Effector CD4-positive, alpha-beta T cell (primary cell): Measurements from ENCODE around the gene A3GALT2.
"Not testable (repeated sequence)": the region's sequence is repeated elsewhere in the genome, so short reads cannot be mapped to it uniquely, and the experiment has no call there.

Source experiments
- DNase-seq: peaks from one replicate; pipeline ENCODE4 v3.0.0-alpha.2; 2020

Gene A3GALT2

DNA sequence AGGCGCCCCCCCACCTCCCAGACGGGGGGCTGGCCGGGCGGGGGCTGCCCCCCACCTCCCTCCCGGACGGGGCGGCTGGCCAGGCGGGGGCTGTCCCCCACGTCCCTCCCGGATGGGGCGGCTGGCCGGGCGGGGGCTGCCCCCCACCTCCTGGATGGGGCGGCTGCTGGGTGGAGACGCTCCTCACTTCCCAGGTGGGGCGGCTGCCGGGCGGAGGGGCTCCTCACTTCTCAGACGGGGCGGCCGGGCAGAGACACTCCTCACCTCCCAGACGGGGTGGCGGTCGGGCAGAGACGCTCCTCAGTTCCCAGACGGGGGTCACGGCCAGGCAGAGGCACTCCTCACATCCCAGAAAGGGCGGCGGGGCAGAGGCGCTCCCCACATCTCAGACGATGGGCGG lies 11.5 kb downstream of the A3GALT2 start:
- not testable (repeated sequence) for DNase-seq

DNA sequence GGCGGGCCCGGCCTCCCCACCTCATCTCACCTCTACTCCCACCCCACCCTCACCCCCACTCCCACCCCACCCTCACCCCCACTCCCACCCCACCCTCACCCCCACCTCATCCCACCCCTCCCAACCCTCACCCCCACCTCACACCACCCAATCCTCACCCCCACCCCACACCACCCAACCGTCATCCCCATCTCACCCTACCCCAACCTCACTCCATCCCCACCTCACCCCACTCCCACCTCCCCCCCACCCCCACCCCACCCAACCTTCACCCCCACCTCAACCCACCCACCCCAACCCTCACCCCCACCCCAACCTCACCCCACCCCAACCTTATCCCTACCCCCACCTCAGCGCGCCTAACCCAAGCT lies 13.4 kb downstream of the A3GALT2 start:
- no peak for DNase-seq

GRCh38 chr1:33306653-33307493 lies 14.0 kb downstream of the A3GALT2 start:
- no peak for DNase-seq

DNA sequence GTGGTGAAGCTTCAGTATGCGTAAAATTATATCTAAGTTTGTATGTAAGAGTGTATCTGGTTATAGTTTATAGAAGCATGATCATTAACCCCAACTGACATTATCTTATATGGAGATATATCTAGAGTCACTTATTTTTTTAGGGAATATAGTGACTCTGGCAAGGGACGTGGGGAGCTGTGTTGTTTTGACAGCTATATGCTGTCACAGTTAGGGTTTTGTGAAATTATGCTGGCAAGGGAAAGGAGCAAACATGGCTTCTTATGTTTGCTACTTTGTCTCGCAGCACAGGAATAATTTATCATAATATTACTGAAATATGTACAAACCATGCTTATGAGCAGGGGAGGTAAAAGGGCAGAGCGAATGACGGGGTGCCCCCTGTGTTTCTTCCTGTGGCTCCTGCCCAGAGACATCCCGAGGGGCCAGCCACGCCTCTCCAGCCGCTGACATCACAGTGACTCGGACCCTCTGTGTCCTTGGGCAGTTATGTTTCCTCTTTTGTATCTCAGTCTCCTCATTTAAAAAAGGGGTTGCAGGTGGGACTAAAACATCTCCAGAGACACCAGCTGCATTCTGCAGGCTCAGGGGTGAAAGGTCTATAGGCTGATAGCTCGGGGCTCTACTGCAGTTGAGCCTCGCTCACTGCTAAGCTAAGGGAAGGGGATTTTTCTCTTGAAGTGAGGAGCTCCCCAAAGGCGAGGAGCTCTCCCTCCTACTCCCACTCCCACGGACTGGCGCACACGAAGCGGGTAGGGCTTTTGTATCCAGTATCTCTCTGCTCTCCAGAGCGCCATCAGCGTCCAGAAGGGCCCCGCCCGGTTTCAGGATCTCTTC lies 14.9 kb downstream of the A3GALT2 start:
- DNase-seq = no peak

DNA sequence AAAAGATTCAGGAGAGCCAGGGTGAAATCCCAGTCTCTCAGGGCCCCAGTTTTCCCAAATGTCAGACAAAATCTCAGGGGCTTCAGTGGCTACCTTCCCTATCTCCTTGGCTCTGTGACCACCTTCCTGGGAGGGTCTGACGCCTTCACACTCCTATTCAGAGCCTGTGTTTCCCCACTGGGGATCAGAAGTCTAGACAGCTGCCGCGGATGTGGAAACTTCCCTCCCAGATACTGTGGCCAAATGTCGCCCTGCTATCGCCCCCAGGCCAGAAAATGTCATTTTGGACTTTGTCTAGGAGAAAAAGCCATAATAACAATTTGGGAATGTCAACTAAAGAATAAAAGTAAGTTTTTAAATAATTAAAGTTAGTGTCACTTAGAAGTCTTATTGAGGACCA lies 15.9 kb downstream of the A3GALT2 start:
- no peak for DNase-seq

GRCh38 chr1:33302325-33302724 lies 18.6 kb downstream of the A3GALT2 start:
- DNase-seq = no peak

GRCh38 chr1:33301273-33301984 lies 19.5 kb downstream of the A3GALT2 start:
- DNase-seq = no peak

DNA sequence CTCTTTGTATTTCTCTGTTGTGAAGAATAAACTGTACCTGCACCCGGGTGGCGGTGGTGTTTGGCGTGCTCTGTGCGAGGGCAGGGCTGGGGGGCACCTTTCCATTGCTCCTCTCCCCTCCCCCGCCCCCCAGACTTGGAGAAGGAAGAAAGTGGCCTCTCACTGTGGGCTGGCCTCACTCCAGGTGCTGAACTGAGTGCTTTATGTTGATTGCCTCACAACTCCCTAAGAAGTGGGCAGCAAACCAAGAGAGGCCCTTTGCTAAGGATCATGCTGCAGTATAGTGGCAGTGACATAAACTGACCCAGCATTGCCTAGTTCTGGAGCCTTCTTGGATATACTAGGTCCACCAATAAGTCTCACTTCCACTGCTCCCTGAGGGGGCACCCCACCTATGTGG lies 20.2 kb downstream of the A3GALT2 start:
- DNase-seq = no peak

DNA sequence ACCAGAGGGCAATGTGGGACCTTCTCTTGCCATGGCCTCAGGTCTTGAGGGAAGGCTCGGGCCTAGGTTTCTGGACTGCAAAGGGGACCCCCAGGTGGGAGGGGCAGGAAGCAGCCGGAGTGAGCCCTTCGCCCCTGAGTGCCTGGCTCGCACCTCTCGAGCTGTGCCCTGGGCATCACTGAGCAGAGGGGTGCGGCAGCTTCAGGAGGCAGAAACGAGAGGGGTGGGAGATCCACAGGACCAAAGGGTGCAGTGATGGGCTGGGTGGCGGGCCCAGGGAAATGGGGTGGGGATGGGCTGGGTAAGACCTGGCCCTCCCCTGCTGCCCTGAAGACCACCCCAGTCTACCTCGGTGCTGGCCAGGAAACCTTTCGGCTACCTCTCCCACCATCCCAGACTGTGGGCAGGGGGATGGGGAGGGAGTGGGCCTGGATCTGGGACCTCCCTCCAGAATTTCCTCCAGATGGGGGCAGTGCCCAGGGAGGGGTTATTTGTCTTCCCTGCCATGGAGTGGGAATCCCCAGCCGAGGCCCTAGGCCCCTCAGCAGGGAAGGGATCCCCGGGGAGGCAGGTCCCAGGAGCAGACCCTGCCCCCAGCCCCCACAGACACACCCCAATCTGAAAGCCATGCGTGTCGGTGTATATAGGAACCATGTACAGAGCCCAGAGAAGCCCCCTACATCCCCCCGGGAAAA lies 21.3 kb downstream of the A3GALT2 start:
- DNase-seq = no peak

DNA sequence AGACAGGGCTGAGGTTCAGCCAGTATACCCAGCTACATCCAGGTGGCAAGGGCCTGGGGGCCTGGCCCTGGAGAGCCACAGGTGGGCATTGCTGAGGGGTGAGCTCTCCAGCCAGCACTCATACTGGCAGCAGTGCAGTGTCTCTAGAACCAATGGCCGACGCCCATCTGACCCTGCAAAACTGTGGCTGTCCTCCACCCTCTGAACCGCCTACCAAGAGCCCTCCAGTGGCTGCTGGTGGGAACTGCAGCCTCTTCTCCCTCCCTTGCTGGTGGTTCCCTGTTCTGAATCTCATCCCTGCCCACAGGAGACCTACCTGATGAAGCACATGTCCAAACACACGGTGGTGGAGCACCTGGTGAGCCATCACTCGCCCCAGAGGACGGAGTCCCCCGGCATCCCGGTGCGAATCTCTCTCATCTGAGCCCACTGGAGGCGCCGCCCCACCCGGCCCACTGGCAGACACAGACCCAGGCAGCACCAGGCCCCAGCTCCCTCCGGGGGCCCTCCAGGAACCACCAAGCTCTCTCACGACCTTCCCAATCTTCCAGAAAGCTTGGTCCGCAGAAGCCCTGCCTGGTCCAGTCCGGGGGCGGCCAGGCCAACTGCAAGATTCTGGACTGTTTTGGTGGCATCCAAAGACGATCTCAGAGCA lies 22.1 kb downstream of the A3GALT2 start:
- peak; percentile 29 for DNase-seq

DNA sequence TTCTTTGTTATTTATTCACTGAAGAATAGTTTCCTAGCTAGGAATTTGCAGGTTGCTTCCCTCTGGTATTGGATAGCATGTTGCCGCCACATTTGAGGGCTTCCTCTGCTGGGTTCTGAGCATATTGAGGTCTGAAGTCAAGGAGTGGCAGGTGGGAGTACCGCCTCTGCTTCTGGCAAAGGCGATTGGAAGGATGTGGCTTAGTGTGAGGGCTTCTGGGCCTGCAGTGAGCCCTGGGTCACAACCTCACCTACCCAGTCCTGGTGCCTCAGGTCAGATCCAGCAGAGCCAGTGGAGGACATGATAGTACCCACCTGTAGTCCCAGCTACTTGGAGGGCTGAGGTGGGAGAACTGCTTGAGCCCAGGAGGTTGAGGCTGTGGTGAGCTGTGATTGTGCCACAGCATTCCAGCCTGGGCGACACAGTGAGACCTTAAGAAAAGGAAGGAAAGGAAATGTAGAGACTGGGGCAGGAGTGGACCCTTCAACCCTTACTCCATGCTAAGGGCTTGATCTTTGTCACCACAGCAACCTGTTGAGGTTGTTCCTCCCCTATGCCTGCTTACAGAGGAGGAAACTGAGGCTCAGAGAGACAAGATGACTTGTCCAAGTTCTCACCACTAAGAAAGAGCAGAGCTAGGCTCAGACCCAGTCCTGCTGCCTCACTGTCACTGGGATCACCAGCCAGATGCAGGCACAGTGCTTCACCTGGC lies 22.8 kb downstream of the A3GALT2 start:
- no peak for DNase-seq

DNA sequence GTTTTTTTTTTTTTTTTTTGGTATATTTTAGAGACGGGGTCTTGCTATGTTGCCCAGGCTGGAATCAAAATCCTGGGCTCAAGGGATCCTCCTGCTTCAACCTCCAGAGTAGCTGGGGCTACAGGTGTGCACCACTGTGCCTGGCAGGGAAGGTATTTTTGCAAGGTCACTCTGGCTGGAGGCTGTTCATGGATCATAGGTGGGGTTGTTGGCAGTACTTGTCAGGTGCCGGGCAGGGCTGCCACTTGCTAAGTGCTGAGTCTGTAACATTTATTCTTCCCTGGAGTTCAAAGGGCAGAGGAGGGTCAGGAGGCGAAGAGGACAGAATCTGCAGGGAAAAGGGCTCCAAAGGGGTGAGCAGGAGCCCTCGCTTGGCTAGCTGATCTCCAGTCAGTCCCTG lies 24.1 kb downstream of the A3GALT2 start:
- DNase-seq = no peak

DNA sequence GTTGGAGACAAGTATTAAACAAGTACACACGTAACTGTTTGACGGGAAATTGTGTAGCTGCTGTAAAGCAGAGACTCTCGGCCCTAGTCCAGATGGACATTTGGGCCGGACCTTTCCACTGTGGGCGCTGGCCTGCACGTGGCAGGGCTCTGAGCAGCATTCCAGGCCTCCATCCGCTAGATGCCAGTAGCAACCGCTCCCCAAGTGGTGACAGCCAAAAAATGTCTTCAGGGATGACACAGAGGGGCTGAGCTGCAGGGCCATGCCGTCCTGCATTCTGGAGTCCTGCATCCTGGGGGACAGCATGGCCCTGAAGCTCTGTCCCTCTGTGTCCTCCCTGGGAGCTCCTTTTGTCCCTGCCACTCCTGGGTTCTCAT lies 24.8 kb downstream of the A3GALT2 start:
- no peak for DNase-seq

DNA sequence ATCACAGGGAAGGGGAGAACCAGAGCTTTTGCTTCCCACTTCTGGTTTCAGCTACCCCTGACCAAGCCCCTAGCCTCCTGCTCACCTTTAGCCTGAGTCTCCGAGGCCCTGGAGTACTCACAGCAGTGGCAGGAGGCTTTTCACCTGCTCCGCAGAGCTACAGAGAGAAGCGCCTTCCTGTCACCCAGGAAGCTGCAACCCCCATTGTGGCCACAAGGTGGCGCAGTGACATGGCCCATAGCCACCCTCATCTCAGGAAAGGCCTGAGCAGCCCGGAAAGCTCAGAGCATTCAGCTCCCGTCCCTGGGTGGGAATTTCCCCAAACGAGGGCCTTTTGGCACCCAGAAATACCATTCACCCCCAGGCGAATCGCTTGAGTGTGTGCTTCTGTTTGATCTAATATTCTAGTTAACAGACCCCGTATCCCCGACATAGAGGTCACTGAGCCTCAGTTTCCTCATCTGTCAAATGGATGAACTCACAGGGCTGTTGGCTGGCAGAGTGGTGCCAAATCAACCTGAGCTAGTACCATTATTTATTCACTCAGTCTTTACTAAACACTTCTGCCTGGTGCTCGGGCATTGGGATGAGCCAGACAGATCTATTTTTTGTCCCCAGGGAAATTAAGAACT lies 25.3 kb downstream of the A3GALT2 start:
- peak; percentile 84 for DNase-seq

GRCh38 chr1:33295023-33295422 lies 25.9 kb downstream of the A3GALT2 start:
- no peak for DNase-seq

- DNase-seq = no peak
Observed at GRCh38 chr1:33294071-33295010, 26.6 kb downstream of the A3GALT2 start.

DNA sequence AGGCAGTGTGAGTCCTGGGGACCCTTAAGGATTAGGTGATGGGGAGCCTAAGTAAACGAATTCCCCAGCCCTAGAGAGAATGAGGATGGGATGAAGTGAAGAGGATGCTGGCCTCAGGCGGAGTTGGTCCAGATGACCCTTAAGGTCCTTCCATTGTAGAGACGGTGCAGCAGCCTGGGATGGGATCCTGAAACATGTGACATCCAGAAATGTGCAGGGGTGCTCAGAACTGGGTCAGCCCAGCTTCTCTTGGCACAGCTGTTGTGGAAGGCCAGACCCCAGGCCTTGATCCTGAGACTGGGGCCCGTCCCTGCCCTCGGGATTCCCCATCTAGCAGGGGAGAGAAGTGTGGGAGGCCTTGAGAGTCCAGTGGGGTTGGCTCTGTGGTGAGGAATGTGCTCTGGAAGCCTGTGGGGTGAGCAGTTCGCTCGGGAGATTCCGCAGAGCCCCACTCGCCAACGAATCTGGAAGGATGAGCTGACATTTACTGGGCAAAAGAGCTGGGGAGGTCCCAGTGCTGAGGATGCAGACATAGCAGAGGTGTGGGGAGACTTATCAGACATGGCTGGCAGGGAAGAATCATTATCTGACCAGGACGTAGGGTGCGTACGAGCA lies 28.1 kb downstream of the A3GALT2 start:
- DNase-seq = no peak

DNA sequence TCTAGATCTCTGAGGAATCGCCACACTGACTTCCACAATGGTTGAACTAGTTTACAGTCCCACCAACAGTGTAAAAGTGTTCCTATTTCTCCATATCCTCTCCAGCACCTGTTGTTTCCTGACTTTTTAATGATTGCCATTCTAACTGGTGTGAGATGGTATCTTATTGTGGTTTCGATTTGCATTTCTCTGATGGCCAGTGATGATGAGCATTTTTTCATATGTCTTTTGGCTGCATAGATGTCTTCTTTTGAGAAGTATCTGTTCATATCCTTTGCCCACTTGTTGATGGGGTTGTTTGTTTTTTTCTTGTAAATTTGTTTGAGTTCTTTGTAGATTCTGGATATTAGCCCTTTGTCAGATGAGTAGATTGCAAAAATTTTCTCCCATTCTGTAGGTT lies 30.3 kb downstream of the A3GALT2 start:
- DNase-seq = not testable (repeated sequence)

GRCh38 chr1:33289858-33290154 lies 31.1 kb downstream of the A3GALT2 start:
- DNase-seq = no peak
